GM08714 (cell line): ENCODE measurements around the gene HIC2.
"Not testable (repeated sequence)": the region's sequence is repeated elsewhere in the genome, so short reads cannot be mapped to it uniquely, and the experiment has no call there.

Source experiments
- H3K4me3 ChIP-seq: fragments of 200-500 bp; sonication (Bioruptor generic); 2 replicates; pipeline ENCODE4 v1.5.1; 2014; ENCODE audit warnings: mild to moderate bottlenecking, low read length, inconsistent platforms
- ZNF274 ChIP-seq: IDR thresholded peaks from 2 replicates; pipeline ENCODE4 v1.6.1; 2012; ENCODE audit warnings: mild to moderate bottlenecking, low read depth, low read length

Gene HIC2

GRCh38 chr22:21435998-21436810 lies 19.0 kb downstream of the HIC2 start:
- H3K4me3 ChIP-seq = not testable (repeated sequence)

GRCh38 chr22:21438013-21438412 lies 20.8 kb downstream of the HIC2 start:
- H3K4me3 ChIP-seq = not testable (repeated sequence)

GRCh38 chr22:21440018-21440636 lies 23.0 kb downstream of the HIC2 start:
- H3K4me3 ChIP-seq = not testable (repeated sequence)

- H3K4me3 ChIP-seq = not testable (repeated sequence)
Measured at GRCh38 chr22:21440676-21441075, 23.5 kb downstream of the HIC2 start.

GRCh38 chr22:21441170-21441569 lies 24.0 kb downstream of the HIC2 start:
- H3K4me3 ChIP-seq = not testable (repeated sequence)

GRCh38 chr22:21442123-21442522 lies 25.0 kb downstream of the HIC2 start:
- H3K4me3 ChIP-seq = not testable (repeated sequence)

- not testable (repeated sequence) for H3K4me3 ChIP-seq
Measured at GRCh38 chr22:21442646-21443045, 25.5 kb downstream of the HIC2 start.

- TF ChIP-seq ZNF274 = no peak
- H3K4me3 ChIP-seq = no peak overlapping the region
Measured at GRCh38 chr22:21443057-21443734, 26.0 kb downstream of the HIC2 start.

GRCh38 chr22:21443735-21444421 lies 26.7 kb downstream of the HIC2 start:
- H3K4me3 ChIP-seq = no peak overlapping the region
- no peak for TF ChIP-seq ZNF274

- no peak overlapping the region for H3K4me3 ChIP-seq
- no peak for TF ChIP-seq ZNF274
Measured at GRCh38 chr22:21444701-21445436, 27.7 kb downstream of the HIC2 start.

- no peak overlapping the region for H3K4me3 ChIP-seq
- TF ChIP-seq ZNF274 = no peak
Measured at GRCh38 chr22:21445437-21446127, 28.4 kb downstream of the HIC2 start.

GRCh38 chr22:21446128-21446826 lies 29.1 kb downstream of the HIC2 start:
- TF ChIP-seq ZNF274 = no peak
- no peak overlapping the region for H3K4me3 ChIP-seq
